ENCODE measurements around the gene USP49.

DNA sequence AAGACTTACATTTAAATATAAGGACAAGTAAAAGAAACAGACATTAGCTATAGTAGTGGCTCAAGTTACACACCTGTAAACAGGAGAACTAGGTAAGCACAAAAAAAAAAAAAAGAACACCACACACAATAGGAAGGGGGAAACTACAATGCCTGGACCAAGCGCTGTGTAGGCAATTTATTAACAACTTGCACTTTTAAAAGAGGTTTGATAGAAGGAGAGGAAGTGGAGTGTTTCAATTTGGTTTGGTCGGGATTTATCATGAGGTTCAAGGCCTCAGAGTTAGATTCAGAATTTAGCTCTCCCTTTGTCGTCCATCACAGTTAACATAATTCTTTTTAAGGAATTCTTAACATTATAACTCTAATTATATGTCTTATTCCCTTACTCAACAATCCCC is 1.1 kb upstream of the USP49 start:
- TF ChIP-seq ZC3H4 (CRISPR knock-in tag; IDR thresholded peaks at IDR 0.05; ENCODE audit: borderline replicate concordance) (no peak), PHF8 (CRISPR knock-in tag; IDR thresholded peaks at IDR 0.05) (no peak), ZNF687 (CRISPR knock-in tag; IDR thresholded peaks at IDR 0.05) (no peak), ZSCAN22 (CRISPR knock-in tag; IDR thresholded peaks at IDR 0.05) (no peak), NR3C1 (CRISPR knock-in tag; IDR thresholded peaks at IDR 0.05) (no peak), BCL6 (CRISPR knock-in tag; IDR thresholded peaks at IDR 0.05) (no peak), FOXJ3 (CRISPR knock-in tag; IDR thresholded peaks at IDR 0.05; ENCODE audit: borderline replicate concordance) (no peak)
- TF ChIP-seq, protein P1, sequence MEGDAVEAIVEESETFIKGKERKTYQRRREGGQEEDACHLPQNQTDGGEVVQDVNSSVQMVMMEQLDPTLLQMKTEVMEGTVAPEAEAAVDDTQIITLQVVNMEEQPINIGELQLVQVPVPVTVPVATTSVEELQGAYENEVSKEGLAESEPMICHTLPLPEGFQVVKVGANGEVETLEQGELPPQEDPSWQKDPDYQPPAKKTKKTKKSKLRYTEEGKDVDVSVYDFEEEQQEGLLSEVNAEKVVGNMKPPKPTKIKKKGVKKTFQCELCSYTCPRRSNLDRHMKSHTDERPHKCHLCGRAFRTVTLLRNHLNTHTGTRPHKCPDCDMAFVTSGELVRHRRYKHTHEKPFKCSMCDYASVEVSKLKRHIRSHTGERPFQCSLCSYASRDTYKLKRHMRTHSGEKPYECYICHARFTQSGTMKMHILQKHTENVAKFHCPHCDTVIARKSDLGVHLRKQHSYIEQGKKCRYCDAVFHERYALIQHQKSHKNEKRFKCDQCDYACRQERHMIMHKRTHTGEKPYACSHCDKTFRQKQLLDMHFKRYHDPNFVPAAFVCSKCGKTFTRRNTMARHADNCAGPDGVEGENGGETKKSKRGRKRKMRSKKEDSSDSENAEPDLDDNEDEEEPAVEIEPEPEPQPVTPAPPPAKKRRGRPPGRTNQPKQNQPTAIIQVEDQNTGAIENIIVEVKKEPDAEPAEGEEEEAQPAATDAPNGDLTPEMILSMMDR (CRISPR knock-in tag; IDR thresholded peaks at IDR 0.05): no peak
